ENCODE measurements around the gene TRERF1. TPM values are rescaled to one million over a fixed set of nuclear protein-coding genes. Genes with fewer than 3 reads are reported as not detected.
A peak's percentile ranks its signal among the peaks of the same experiment; 100 is the strongest.

TRERF1 gene
- total RNA-seq, 1 donor from 2014 or later = 3.8 TPM

DNA sequence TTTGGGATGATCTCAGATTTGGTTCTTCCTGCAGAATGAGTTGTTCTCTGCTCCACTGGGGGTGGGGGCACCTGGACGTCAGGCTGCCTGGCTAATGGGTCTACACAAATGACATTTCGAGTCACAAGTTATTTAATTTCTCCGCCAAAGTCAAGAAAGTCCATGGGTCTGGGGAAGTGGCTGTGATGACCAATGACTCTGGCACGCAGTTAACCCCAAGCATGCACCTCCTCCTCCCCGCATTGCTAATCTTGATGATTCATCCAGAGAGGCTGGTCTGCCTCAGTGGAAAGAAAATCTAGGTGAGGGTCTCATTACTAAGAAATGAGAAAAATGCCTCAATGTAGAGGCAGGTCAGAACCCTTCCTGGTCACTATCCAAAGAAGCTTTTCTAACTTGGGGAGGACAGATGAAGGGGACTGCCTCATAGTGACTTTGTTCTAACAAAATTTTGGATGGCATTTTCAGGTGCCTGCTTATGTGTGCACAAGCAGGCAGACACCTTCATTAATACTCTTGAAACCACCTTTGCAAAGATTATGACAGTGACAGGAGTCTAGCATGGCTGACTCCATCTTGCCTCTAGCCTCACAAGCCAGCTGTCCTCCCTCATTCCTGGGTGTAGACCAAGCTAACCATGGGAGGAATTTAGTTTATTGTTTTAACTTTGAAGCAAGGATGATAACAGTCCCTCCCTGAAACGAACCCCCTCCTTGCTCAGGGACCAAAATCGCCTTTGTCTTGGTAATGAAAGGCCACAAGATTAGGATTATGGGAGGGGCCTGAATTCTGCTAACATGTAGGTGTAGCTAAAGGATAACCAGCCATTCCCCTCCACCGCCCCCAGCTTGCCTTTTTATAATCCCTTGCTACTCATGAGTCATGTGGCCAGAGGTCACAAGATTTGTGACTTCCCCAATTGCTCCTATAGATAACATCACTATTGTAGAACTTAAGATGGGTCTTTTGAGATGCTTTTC is 135.4 kb downstream of the TRERF1 start:
- H3K4me3 ChIP-seq = no peak overlapping the region
- H3K36me3 ChIP-seq = no peaks in the 10 kb centered on the region
- ATAC-seq = peak; percentile 62
- no peaks in the 10 kb centered on the region for H3K27me3 ChIP-seq
- H3K4me1 ChIP-seq = peaks cover 10% of the 10 kb centered on the region
- TF ChIP-seq CTCF (IDR thresholded peaks at IDR 0.05) = no peak
- no peak for DNase-seq
- intact Hi-C loops (cut with DNase I) = no loop called here
- no peaks in the 10 kb centered on the region for H3K9me3 ChIP-seq
- peak overlapping the region; percentile 30 for H3K27ac ChIP-seq

DNA sequence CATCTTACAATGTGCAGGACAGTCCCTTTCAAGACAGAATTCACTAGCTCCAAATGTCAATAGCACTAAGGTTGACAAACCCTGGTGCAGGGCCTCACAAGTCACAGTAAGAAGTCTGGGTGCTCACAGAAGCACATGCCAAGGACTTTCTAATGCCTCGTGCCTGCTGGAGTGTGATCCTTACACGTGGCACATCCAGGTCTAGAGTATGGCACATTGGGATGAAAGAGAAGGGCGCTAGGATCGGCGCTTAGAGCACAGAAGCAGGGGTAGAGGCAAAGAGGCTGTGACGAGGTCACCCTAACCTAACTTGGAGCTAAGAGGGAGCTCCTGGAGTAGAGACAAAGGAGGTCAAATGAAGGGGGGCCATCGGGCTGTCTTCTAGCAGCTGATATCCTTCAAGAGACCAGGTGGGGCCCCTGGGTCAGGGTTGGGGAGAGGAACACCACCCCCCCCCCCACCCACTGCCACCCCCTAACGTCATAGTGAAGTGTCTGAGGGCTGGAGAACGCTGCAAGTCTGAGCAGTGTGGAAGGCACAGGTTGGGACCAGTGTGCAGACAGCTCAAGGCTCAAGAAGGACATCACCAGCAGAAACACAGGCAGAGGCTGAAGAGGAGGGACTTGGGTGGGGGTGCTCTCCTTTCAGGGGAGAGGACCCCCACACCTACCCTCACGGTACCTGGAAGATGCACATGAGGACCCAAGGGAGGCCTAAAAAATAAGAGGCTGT is 136.3 kb downstream of the TRERF1 start:
- Histone ChIP-seq H3K4me1 (peaks cover 10% of the 10 kb centered on the region), H3K27me3 (no peaks in the 10 kb centered on the region), H3K9me3 (no peaks in the 10 kb centered on the region), H3K36me3 (no peaks in the 10 kb centered on the region), H3K4me3 (no peak overlapping the region), H3K27ac (no peak overlapping the region)
- DNase-seq = no peak
- no peak for ATAC-seq
- TF ChIP-seq CTCF (IDR thresholded peaks at IDR 0.05) = no peak
- intact Hi-C loops (cut with DNase I) = no loop called here

DNA sequence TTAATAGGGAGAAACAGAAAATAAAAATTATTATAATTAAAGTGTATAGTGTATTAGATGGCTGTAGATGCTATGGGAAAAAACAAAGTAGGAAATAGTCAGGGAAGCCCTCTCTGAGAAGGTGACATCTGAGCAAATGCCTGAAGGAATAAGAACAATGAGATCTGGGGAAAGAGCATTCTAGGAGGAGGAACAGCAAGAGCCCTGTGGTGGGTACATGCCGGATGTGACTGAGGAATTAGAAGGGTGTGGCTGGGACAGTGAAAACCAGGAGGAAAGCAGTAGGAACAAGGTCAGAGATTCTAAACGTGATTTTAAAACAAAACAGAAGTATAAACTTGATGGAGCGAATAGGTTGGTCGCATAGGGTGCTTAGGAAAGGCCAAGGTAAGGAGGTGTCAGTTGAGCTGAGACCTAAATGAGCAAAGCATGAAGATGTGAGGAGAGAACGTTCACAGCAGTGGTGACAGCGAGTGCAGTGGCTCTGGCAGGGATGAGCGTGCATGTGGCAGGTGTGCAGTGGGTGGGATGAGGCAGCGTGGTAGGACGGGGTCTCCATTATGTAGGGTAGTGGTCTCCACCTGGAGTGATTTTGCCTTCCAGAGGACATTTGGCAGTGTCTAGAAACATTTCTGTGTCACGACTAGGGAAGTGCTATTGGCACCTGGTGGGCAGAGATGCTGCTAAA is 137.0 kb downstream of the TRERF1 start:
- Histone ChIP-seq H3K9me3 (no peaks in the 10 kb centered on the region), H3K27me3 (no peaks in the 10 kb centered on the region), H3K4me3 (no peak overlapping the region), H3K4me1 (peaks cover 10% of the 10 kb centered on the region), H3K27ac (peak overlapping the region; percentile 36), H3K36me3 (no peaks in the 10 kb centered on the region)
- DNase-seq (no peak), ATAC-seq (peak; percentile 39)
- intact Hi-C loops (cut with DNase I) = no loop called here
- TF ChIP-seq CTCF (IDR thresholded peaks at IDR 0.05) = no peak

DNA sequence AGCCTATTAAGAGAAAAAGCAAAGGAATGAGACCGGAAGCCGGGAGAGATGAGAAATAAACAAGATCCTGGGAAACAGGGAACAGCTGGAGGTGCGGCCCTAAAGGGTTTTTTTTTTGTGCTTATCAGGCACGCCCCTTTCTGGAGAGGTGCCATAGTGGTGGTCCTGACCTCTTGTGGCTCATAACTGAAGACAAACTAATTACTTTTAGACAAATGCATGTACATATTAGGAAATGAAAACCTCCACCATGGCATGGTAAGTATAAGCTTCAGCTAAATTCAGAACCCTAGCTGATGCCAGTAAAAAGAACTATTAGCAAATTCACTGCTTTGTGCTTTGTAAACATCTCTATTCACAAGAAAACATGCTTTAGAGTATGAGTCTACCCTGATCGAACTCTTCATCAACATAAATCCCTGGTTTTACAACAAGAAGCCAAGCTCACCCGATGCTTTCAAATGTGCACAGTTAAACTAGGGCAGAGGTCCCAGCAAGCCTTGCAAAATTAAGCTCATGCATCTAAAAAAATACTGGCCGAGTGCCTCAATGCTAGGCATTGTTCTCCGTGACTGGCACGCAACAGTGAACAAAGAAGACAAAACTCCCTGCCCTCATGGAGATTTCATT is 137.7 kb downstream of the TRERF1 start:
- peak overlapping the region; percentile 36 for H3K27ac ChIP-seq
- intact Hi-C loops (cut with DNase I) = no loop called here

More for the DNA sequence above, 137.7 kb downstream of the TRERF1 start:
- no peak for ATAC-seq
- no peak overlapping the region for H3K4me3 ChIP-seq
- H3K27me3 ChIP-seq = no peaks in the 10 kb centered on the region
- no peaks in the 10 kb centered on the region for H3K9me3 ChIP-seq
- no peak for TF ChIP-seq CTCF (IDR thresholded peaks at IDR 0.05)
- H3K4me1 ChIP-seq = peaks cover 10% of the 10 kb centered on the region
- H3K36me3 ChIP-seq = no peaks in the 10 kb centered on the region
- no peak for DNase-seq

All from upper lobe of right lung (tissue), 1 donor.